WERI-Rb-1 (cell line): ENCODE results near the gene CCNT2.
"Not testable (repeated sequence)": the region's sequence is repeated elsewhere in the genome, so short reads cannot be mapped to it uniquely, and the experiment has no call there.

ENCODE experiments used
- DNase-seq: peaks from one replicate; pipeline ENCODE4 v3.0.0-alpha.2; 2020
- H3K27ac ChIP-seq: fragments of 250-450 bp; sonication (Bioruptor Pico); 2 replicates; pipeline ENCODE4 v1.5.1; 2020; ENCODE audit warnings: mild to moderate bottlenecking, moderate library complexity
- H3K27me3 ChIP-seq: fragments of 250-450 bp; sonication (Bioruptor Pico); 2 replicates; pipeline ENCODE4 v1.5.1; 2021; ENCODE audit warnings: mild to moderate bottlenecking, low read depth, moderate library complexity; ENCODE audit not compliant: insufficient read depth, severe bottlenecking
- H3K36me3 ChIP-seq: fragments of 250-450 bp; sonication (Bioruptor Pico); 2 replicates; pipeline ENCODE4 v1.5.1; 2020; ENCODE audit warnings: mild to moderate bottlenecking, moderate library complexity
- H3K4me3 ChIP-seq: 2 replicates; pipeline ENCODE4 v1.5.1; 2011; ENCODE audit warnings: low read depth, mild to moderate bottlenecking, control low read depth, low read length
- H3K9me3 ChIP-seq: fragments of 250-450 bp; sonication (Bioruptor Pico); 2 replicates; pipeline ENCODE4 v1.5.1; 2021; ENCODE audit warnings: mild to moderate bottlenecking, moderate library complexity; ENCODE audit not compliant: severe bottlenecking
- TF ChIP-seq, protein P1 (sequence below): IDR thresholded peaks from 2 replicates; pipeline ENCODE4 v1.5.1; 2011; ENCODE audit warnings: low read depth, mild to moderate bottlenecking, control low read depth, inconsistent platforms, low read length

The CCNT2 gene

DNA sequence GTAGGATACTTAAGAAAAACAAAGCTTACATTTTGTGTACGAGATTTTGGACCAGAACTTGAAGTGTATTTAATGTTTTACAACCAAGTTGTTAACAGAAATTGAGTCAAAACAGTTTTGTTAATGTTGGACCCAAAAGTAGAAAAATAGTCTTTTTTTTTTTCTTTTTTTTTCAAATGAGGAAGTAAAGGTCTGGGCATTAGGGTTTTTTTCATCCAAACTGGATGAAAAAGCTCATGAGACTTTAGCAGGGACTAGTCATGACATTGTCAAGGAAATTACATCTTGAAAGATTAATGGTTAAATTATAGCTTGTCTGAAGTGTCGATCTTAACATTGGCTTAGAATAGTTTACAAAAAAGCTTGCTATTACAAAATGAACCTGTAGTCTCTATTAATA, 32.3 kb downstream of the CCNT2 start:
- TF ChIP-seq, protein P1, sequence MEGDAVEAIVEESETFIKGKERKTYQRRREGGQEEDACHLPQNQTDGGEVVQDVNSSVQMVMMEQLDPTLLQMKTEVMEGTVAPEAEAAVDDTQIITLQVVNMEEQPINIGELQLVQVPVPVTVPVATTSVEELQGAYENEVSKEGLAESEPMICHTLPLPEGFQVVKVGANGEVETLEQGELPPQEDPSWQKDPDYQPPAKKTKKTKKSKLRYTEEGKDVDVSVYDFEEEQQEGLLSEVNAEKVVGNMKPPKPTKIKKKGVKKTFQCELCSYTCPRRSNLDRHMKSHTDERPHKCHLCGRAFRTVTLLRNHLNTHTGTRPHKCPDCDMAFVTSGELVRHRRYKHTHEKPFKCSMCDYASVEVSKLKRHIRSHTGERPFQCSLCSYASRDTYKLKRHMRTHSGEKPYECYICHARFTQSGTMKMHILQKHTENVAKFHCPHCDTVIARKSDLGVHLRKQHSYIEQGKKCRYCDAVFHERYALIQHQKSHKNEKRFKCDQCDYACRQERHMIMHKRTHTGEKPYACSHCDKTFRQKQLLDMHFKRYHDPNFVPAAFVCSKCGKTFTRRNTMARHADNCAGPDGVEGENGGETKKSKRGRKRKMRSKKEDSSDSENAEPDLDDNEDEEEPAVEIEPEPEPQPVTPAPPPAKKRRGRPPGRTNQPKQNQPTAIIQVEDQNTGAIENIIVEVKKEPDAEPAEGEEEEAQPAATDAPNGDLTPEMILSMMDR = no peak
- Histone ChIP-seq H3K27ac (no peak overlapping the region), H3K36me3 (peaks cover 77% of the 10 kb centered on the region), H3K4me3 (no peak overlapping the region), H3K27me3 (no peaks in the 10 kb centered on the region), H3K9me3 (no peaks in the 10 kb centered on the region)
- no peak for DNase-seq

DNA sequence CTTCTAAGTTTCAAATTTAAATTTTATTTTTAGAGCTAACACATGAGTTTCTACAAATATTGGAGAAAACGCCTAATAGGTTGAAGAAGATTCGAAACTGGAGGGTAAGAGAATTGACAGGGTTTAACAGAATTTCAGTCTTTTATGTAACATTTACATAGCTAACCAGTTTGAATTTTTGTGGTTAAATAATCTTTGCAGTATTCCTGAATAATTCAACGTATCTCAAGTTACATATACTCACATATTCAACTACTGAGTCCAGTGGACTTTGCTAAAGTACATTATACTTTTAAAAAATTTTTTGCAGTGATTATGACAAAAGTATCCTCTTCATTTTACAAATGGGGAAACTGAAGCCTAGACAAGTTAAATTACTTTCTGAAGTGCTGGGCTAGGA, 34.0 kb downstream of the CCNT2 start:
- Histone ChIP-seq H3K4me3 (no peak overlapping the region), H3K27me3 (no peaks in the 10 kb centered on the region), H3K36me3 (peaks cover 77% of the 10 kb centered on the region), H3K27ac (no peak overlapping the region), H3K9me3 (no peaks in the 10 kb centered on the region)
- TF ChIP-seq, protein P1 = no peak
- no peak for DNase-seq

DNA sequence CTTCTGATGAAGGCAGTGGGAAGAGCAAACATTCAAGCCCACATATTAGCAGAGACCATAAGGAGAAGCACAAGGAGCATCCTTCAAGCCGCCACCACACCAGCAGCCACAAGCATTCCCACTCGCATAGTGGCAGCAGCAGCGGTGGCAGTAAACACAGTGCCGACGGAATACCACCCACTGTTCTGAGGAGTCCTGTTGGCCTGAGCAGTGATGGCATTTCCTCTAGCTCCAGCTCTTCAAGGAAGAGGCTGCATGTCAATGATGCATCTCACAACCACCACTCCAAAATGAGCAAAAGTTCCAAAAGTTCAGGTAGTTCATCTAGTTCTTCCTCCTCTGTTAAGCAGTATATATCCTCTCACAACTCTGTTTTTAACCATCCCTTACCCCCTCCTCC, 35.4 kb downstream of the CCNT2 start:
- DNase-seq = no peak
- Histone ChIP-seq H3K27me3 (no peaks in the 10 kb centered on the region), H3K9me3 (no peaks in the 10 kb centered on the region), H3K27ac (no peak overlapping the region), H3K36me3 (peaks cover 67% of the 10 kb centered on the region), H3K4me3 (no peak overlapping the region)
- TF ChIP-seq, protein P1 = no peak

DNA sequence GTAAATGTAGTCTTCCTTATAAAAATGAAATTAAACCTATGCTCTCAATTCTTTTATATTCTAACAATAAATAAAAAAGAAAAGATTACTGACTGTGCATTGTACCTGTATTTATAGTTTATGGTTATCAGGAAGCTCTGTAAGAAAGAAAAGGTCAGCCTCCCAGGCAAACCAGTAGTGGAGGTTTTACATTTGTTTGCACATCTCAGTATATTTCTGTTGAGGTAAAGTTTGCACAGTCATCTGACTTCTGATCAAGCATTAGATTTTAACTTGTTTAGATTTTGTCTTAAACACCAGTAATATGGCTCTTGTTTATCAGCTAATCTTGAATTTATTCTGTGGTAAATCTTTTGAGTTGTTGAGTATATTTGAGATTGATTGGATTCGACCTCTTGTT, 37.1 kb downstream of the CCNT2 start:
- TF ChIP-seq, protein P1 = no peak
- no peak for DNase-seq
- peaks cover 52% of the 10 kb centered on the region for H3K36me3 ChIP-seq

DNA sequence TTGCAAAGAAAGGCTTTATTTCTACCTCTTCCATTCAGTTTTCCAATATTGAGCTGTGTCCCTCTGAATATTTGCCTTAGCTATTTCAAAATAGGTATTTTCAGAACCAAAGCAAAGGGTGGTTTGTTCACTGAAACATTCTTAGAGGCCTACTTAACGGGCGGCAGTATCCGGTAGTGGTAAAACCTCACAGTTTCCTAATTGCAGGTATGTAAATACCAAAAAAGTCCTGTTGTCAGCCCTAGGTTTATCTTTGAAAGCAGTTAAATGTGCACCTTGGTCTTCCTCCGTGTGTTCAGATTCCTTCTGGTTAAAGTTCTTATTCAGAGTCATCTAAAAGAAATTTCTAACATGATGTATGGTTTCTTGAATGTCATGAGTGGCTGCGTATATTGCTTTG, 38.9 kb downstream of the CCNT2 start:
- Histone ChIP-seq H3K27ac (no peak overlapping the region), H3K9me3 (no peaks in the 10 kb centered on the region), H3K4me3 (no peak overlapping the region), H3K36me3 (peaks cover 38% of the 10 kb centered on the region), H3K27me3 (no peaks in the 10 kb centered on the region)
- no peak for DNase-seq
- TF ChIP-seq, protein P1 = no peak

More for the DNA sequence above, 37.1 kb downstream of the CCNT2 start:
- Histone ChIP-seq H3K27me3 (no peaks in the 10 kb centered on the region), H3K27ac (no peak overlapping the region), H3K9me3 (no peaks in the 10 kb centered on the region), H3K4me3 (no peak overlapping the region)

DNA sequence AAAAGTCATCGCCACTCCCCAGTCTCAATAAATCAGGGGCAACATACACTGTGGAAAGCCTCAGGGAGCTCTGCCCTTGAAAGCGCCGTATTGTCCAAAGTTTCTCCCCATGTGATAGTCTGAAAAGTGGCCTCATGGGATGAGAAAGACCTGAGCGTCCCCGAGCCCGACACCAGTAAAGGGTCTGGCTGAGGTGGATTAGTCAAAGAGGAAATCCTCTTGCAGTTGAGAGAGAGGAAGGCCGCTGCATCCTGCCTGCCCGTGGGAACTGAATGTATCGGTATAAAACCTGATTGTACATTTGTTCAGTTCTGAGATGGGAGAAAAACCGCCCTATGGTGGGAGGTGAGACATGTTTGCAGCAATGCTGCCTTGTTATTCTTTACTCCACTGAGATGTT, 48.5 kb downstream of the CCNT2 start:
- DNase-seq, H3K9me3 ChIP-seq, H3K4me3 ChIP-seq, H3K27ac ChIP-seq, H3K36me3 ChIP-seq, H3K27me3 ChIP-seq: not testable (repeated sequence)
